ENCODE data around the gene SPAG16.

The SPAG16 gene

GRCh38 chr2:214196260-214196659 is 912.0 kb downstream of the SPAG16 start:
- DNase-seq, result no peak

- no peak for DNase-seq
Measured at GRCh38 chr2:214201892-214202291, 917.6 kb downstream of the SPAG16 start.

- no peak for DNase-seq
Measured at GRCh38 chr2:214203214-214203613, 919.0 kb downstream of the SPAG16 start.

DNA sequence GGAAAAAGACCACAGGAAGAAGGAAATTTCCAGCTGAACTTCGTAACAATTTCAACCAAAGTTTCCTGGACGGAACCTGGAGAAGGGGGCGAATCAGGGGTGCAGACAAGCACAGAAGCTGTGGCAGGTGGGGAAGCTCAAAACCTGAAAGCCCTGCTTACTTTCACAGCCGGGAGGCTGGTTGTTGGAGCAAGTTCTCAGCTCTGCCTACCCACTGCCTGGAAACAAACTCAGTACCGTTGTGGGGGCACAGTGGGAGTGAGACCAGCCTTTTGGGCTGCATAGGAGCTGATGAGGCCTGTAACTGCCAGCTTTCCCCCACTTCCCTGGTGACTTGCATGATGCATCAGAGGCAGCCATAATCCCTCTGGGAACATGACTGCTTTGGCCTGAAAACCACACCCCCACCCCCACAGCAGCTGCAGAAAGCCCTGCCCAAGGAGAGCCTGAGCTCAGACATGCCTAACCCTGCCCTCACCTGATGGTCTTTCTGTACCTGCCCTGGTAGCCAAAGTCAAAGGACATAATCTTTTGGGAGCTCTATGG is 919.6 kb downstream of the SPAG16 start:
- DNase-seq, result no peak

DNA sequence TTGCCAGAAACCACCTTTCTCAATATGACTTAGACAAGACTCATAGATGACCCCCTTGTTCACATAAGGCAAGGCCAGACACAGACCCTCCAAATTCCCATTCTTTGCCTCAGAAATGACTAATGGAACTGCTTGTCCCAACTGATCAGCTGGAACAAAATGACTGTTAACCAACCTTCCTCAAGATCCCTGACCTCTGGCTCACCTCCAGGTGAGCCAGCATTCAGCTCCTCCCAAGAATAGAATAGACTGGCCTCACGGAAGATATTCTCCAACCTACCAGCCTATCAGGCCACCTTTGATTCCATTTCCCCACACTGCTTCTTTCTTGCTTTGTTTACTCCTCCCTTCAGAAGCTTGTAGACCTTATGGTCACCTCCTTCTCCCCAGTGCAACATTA is 930.8 kb downstream of the SPAG16 start:
- DNase-seq, result no peak

DNA sequence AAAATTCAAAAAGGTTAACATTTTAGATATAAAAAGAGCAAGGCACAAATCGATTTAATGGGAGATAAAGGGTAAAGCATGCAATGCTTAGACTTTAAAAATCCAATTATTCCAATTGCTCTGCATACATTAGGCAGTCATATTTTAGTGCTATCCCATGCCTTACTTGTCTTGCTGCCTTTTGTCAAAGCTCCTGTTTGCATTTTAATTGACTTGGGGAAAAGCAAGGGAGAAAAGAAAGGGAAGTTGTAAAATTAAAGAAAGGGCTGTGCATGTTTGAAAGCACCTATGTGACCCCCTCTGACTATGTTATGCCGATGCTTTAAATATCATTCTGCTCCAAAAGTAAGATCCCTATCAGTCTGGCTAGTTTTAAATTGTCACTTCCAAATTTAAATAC is 932.9 kb downstream of the SPAG16 start:
- no peak for DNase-seq

DNA sequence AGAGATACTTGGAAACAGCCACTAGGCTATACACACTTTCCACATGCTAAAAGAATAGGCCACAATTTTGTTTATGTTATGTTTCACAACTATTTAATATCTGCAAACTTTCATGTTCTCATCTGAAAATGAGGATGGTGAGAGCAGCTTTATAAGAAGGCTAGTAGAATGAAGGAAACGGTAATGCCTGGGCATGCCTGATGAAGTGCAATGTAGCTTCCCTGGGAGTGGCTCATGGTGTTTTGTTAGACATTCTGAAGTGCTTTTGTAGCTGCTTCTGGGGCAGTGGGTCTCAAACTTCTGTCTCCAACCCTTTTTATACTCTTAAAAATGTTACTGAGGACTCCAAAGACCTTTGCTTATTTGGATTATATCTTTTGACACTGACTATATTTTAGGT is 933.3 kb downstream of the SPAG16 start:
- DNase-seq, result no peak

DNA sequence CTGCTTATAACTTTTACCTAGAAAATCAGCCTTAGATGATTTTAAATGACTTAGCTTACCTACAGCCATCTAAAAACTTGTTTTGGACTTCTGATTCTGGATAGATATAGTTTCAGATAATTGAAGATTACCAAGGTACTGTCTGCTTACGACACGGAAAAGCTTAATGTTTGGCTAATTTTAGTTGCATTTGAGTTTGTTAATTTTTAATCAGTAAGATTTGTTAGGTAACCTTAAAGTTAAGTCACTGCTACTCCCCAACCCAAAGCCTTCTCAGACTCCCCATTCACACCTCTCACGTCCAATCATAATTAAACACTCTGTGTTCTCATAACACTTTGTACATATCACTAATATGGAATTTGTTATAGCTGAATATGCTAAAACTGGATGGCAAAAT is 936.0 kb downstream of the SPAG16 start:
- DNase-seq, result no peak

DNA sequence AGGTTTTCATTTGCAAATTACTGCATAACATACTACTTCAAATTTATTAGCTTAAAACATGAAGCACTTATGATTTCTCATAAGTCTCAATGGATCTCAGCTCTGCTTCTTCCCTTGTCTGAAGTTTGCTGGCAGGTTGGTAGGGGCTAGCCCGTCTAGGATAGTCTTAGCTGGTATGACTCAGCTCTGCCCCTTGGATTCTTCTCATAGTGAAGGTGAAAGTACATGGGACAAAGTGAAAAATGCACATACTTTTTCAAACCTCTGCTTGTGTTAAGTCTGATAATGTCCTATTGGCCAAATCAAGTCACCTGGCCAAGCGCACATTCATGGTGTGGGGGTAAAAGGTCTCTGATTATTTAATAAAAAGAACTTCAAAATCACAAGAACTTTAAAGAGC is 941.8 kb downstream of the SPAG16 start:
- DNase-seq, result no peak

DNA sequence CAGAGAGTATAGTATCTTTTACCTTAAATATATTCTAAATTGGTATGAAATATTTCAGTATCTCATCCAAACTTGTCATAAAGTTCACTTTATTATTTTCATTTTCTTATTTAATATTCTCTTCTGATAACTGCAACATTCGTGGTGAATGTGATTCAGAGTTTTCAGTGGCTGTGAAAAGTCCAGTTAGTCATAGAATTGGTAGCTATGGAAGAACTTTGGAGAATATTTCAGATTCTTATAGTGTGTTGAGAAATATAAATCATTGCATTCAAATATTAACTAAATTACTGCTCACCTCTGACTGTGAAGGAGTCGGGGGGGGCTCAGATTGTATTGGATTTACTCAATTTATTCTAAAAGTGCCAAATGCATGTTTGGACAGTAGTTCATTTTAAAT is 948.0 kb downstream of the SPAG16 start:
- DNase-seq, result no peak

DNA sequence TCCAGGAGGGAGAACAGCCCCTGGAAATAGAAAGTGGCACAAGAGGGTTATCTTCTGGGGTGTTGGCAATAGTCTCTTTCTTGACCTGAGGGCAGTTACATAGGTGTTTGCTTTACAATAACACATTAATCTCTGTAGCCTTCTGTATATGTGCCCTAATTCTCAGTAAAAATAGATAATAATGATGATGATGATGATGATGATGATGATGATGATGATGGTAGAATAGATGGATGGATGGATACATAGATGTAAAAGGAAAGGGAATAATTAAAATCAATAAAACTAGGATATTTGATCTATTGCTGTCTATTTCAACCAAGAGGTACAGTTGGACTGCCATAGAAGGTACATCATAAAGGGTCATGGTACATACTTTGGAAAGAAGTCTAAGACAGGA is 948.9 kb downstream of the SPAG16 start:
- no peak for DNase-seq

- no peak for DNase-seq
Measured at GRCh38 chr2:214242797-214243196, 958.5 kb downstream of the SPAG16 start.

DNA sequence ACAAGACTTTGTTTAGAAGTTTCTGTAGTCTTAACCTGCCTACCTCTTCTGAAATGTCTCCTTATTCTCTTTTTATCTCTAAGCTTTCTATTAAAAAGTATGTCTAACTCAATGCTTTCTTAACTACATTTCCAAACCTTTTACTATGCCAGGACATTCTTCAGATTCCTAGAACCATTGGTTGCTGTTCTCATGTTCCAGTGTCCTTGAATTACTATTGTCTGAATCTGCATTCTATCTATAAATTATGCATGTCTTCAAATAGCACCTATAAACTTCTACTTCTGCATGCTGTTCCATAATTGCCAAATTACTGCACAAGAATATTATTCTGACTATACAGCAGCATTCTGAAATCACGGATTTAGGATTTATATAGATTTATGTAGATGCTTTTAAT is 960.6 kb downstream of the SPAG16 start:
- DNase-seq, result no peak

- DNase-seq, result no peak
Measured at GRCh38 chr2:214246417-214246816, 962.2 kb downstream of the SPAG16 start.

DNA sequence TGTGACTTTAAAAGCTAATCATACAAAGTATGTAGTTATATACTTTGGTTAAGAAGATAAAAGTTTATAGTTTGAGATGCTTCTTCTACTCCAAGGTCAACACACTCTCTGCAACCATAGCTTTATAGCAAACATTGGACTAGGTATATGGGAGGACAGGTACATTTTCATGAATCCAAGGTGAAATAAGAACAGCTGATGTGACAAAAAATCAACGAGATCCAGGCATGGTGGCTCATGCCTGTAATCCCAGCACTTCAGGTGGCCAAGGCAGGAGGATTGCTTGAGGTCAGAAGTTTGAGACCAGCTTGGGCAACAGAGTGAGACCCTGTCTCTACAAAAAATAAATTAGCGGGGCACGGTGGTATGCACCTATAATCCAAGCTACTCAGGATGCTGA is 963.3 kb downstream of the SPAG16 start:
- DNase-seq, result no peak

GRCh38 chr2:214255046-214255445 is 970.8 kb downstream of the SPAG16 start:
- no peak for DNase-seq

DNA sequence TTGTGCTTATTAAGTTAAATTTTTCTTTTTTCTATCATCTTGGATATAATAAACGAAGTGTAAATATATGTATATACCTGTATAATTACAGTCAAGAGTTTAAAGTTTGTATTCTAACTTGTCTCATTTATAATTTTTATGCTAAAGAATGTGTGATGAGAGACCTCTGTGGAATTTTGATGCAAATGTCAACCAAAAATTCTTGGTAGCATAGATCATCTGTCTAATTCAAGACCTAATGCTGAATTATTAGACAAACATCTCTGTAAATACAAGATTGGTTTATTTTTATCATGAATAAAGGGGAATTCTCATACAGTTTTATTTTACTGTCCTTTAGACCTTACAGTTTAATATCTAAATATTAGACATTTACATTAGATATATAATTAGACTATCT is 977.4 kb downstream of the SPAG16 start:
- DNase-seq, result no peak

DNA sequence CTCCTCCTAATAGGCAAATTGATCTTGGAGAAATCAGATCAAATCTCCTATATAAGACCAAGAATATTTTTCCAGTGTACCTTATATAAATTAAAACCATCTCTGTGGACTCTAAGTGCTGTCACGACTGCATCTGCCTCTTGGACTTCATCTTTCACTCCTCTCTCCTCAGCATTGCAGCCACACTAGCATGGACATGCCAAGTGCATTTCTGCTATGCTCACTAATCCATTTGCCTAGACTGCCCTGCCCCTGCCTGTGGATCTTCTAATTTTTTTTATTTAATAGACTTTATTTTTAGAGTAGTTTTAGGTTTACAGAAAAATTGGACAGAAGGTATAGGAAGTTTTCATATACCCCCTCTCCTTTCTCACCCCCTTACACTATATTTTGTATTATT is 979.9 kb downstream of the SPAG16 start:
- no peak for DNase-seq

- DNase-seq, result no peak
Measured at GRCh38 chr2:214265991-214266489, 981.8 kb downstream of the SPAG16 start.

DNA sequence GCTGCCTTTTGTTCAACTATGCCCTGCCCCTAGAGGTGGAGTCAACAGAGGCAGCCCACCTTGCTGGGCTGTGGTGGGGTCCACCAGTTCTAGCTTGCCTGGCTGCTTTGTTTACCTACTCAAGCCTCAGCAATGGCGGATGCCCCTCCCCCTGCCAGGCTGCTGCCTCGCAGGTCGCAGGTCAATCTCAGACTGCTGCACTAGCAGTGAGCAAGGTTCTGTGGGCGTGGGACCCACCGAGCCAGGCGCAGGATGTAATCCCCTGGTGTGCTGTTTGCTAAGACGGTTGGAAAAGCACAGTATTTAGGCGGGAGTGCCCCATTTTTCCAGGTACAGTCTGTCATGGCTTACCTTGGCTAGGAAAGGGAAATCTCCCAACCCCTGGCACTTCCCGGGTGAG is 993.6 kb downstream of the SPAG16 start:
- no peak for DNase-seq

DNA sequence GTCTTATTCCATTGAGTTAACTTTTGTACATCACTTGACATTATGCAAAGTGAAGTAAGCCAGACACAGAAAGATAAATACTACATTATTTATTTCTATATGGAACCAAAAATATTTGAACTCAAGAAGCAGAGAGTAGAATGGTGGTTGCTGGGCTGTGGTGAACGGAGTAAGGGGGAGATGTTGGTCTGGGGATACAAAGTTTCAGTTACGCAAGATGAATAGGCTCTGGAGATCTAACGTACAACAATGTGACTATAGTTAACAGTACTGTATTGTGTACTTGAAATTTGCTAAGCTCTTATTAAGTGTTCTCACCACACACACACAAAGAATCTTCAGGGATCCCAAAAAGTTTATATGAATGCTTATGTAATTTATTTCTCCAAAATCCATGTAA is 1001.7 kb downstream of the SPAG16 start:
- DNase-seq, result no peak

- no peak for DNase-seq
Measured at GRCh38 chr2:214293593-214293992, 1009.3 kb downstream of the SPAG16 start.

- no peak for DNase-seq
Measured at GRCh38 chr2:214294426-214294825, 1010.2 kb downstream of the SPAG16 start.

DNA sequence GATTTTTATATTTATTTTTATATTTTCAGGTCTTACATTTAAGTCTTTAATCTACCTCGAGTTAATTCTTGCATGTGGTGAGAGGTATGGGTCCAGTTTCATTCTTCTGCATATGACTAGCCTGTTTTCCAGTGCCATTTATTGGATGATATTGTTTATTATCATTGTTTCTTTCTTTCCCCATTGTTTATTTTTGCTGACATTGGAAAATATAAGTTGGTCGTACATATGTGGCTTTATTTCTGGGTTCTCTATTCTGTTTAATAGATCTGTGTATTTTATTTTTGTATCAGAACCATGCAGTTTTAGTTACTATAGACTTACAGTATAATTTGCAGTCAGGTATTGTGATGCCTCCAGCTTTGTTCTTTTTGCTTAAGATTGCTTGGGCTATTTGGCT is 1013.2 kb downstream of the SPAG16 start:
- DNase-seq, result no peak

- no peak for DNase-seq
Measured at GRCh38 chr2:214310319-214310718, 1026.1 kb downstream of the SPAG16 start.

GRCh38 chr2:214311031-214311533 is 1026.8 kb downstream of the SPAG16 start:
- DNase-seq, result no peak

Measured in GF-D8 (cell line).